Body of pancreas (tissue), 4 donors: Measurements from ENCODE around the gene SERPINB1.
"Not testable (repeated sequence)": the region's sequence is repeated elsewhere in the genome, so short reads cannot be mapped to it uniquely, and the experiment has no call there.

Experiments
- POLR2A ChIP-seq, 3 donors: fragments of 450-650 bp; IDR thresholded peaks; one replicate each; pipeline ENCODE4 v1.6.1; 2016; ENCODE audit warnings: antibody characterized with exemption in 3 of 3, mild to moderate bottlenecking in 2 of 3
- TF ChIP-seq, protein P1 (sequence below), 7 experiments: fragments of 450-650 bp in 4 of 7; fragments of 200-600 bp in 3 of 7; sonication (generic) in 3 of 7; IDR thresholded peaks; one replicate each; pipeline ENCODE4 v1.5.1; 2016 to 2019; ENCODE audit warnings: antibody characterized with exemption in 7 of 7

DNA sequence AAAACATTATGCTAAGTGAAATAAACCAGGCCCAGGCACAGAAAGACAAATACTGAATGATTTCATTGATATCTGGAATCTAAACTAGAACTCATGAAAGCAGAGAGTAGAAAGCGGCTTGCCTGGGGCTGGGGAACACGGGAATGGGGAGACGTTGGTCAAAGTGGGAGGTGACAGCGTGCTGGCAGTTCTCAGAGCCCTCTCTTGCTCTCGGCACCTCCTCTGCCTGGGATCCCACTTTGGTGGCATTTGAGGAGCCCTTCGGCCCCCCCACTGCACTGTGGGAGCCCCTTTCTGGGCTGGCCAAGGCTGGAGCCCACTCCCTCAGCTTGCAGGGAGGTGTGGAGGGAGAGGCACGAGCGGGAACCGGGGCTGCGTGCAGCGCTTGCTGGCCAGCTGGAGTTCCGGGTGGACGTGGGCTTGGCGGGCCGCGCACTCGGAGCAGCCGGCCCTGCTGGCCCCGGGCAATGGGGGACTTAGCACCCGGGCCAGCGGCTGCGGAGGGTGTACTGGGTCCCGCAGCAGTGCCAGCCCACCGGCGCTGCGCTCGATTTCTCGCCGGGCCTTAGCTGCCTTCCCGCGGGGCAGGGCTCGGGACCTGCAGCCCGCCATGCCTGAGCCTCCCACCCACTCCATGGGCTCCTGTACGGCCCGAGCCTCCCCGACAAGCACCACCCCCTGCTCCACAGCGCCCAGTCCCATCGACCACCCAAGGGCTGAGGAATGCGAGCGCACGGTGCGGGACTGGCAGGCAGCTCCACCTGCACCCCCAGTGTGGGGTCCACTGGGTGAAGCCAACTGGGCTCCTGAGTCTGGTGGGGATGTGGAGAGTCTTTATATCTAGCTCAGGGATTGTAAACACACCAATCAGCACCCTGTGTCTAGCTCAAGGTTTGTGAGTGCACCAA lies 18.4 kb upstream of the SERPINB1 start:
- not testable (repeated sequence) for TF ChIP-seq POLR2A (IDR thresholded peaks at IDR 0.05)
- TF ChIP-seq, protein P1, sequence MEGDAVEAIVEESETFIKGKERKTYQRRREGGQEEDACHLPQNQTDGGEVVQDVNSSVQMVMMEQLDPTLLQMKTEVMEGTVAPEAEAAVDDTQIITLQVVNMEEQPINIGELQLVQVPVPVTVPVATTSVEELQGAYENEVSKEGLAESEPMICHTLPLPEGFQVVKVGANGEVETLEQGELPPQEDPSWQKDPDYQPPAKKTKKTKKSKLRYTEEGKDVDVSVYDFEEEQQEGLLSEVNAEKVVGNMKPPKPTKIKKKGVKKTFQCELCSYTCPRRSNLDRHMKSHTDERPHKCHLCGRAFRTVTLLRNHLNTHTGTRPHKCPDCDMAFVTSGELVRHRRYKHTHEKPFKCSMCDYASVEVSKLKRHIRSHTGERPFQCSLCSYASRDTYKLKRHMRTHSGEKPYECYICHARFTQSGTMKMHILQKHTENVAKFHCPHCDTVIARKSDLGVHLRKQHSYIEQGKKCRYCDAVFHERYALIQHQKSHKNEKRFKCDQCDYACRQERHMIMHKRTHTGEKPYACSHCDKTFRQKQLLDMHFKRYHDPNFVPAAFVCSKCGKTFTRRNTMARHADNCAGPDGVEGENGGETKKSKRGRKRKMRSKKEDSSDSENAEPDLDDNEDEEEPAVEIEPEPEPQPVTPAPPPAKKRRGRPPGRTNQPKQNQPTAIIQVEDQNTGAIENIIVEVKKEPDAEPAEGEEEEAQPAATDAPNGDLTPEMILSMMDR (IDR thresholded peaks at IDR 0.05), result not testable (repeated sequence)
